ENCODE results near the gene FAM234B. TPM values are rescaled to one million over a fixed set of nuclear protein-coding genes. Genes with fewer than 3 reads are reported as not detected.

Gene FAM234B
- total RNA-seq, 6 donors from 2014 or later: 3.1 to 16.2 (median 8.8) TPM

DNA sequence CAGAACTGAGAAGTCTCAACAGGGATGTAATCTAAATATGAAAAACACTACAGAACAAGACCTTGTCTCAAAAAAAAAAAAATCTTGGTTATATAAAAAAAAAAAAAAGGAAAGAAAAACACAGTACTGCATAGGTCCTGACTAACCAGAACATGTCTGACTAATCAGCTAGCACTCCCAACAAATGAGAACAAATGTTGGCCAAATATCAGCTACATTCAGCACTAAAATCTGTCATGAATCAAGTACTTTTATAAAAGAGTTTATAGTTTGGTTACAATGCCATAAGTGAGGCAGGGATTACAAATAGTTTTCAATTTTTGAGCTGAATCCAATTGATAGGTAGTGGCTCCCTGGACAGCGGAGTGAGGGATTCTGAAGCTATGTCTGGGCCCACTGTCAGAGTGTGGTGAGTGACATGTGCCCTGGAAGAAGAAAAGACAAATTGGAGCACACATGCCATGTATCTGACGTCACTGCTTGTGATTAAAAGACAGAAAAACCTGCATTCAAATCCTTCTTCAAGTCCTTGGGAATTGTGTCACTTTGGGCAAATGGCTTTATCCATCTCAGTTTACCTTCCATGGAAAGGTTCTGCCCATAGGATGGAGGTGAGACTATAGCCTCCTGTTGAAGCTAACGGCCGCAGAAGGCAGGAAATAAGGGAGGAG lies 5.6 kb upstream of the FAM234B start:
- DNase-seq (no peak), ATAC-seq (ENCODE audit: low FRiP score in 2 of 2) (no peak)
- Histone ChIP-seq H3K27me3 (no peaks in the 10 kb centered on the region), H3K9me3 (no peaks in the 10 kb centered on the region), H3K36me3 (no peaks in the 10 kb centered on the region), H3K4me1 (peaks cover 0 to 6% (median under 1%) of the 10 kb centered on the region in 4 donors), H3K27ac (no peak overlapping the region), H3K4me3 (no peak overlapping the region)
- TF ChIP-seq EP300 (IDR thresholded peaks at IDR 0.05) (no peak), POLR2AphosphoS5 (IDR thresholded peaks at IDR 0.05) (no peak), POLR2A (IDR thresholded peaks at IDR 0.05) (no peak)
- TF ChIP-seq, protein P1, sequence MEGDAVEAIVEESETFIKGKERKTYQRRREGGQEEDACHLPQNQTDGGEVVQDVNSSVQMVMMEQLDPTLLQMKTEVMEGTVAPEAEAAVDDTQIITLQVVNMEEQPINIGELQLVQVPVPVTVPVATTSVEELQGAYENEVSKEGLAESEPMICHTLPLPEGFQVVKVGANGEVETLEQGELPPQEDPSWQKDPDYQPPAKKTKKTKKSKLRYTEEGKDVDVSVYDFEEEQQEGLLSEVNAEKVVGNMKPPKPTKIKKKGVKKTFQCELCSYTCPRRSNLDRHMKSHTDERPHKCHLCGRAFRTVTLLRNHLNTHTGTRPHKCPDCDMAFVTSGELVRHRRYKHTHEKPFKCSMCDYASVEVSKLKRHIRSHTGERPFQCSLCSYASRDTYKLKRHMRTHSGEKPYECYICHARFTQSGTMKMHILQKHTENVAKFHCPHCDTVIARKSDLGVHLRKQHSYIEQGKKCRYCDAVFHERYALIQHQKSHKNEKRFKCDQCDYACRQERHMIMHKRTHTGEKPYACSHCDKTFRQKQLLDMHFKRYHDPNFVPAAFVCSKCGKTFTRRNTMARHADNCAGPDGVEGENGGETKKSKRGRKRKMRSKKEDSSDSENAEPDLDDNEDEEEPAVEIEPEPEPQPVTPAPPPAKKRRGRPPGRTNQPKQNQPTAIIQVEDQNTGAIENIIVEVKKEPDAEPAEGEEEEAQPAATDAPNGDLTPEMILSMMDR (IDR thresholded peaks at IDR 0.05): no peak
- 88 to 90% methylated on average over 4 of the region's 4 CpGs for WGBS, 2 donors

DNA sequence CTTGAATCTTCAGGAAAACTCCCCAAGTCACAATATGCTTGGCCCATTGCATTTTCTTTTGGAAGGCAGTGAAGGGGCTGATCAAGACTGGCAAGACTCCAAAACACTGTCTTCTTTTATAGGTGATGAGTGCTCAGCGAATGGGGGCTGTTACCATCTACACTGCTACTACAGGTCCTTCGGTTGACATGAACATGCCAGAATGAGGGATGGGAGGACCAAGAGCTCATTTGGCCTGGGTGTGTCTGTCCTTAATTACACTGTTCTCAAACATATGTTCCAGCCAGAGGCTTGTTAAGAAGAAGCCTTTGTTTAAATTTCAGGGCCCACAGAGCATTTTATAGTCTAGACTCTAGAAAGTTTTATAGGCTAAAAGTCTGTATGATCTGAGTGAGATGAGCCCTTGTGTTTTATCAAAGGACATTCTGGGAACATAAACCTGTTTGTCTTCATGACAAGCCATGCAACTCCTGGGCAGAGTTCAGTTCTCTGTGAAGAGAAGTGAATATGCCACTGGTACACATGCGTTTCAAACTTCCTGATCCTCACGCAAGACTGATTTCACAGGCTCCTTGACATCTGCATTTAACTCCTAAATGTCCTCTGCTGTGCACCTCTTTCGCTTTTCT lies 4.7 kb upstream of the FAM234B start:
- Histone ChIP-seq H3K9me3 (no peaks in the 10 kb centered on the region), H3K36me3 (no peaks in the 10 kb centered on the region), H3K4me3 (no peak overlapping the region), H3K27ac (no peak overlapping the region), H3K27me3 (no peaks in the 10 kb centered on the region), H3K4me1 (peaks cover 0 to 12% (median 4%) of the 10 kb centered on the region in 4 donors)
- WGBS, 2 donors: 49 to 53% methylated on average over 5 of the region's 5 CpGs
- ATAC-seq (ENCODE audit: low FRiP score in 2 of 2) (no peak), DNase-seq (no peak)
- TF ChIP-seq POLR2A (IDR thresholded peaks at IDR 0.05) (no peak), POLR2AphosphoS5 (IDR thresholded peaks at IDR 0.05) (no peak), EP300 (IDR thresholded peaks at IDR 0.05) (no peak)
- TF ChIP-seq, protein P1 (IDR thresholded peaks at IDR 0.05): no peak

DNA sequence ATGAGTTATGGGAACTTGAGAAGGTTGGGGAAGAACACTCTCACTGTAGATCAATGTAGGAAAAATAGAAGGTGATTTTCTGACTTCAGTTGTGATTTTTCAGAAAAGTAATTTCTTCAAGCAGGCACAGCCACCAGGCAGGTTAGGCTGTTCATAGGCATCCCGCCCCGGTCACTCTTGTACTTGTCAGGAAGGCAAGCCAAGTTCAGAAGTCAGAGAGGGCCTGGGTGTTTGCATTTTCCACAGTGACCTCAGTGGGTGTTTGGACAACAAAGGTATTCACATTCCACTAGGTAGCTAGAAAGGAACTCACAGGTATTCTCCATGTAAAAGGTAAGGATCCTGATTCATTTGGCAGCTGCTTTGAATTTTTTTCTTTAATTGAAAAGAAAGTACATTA lies 3.0 kb upstream of the FAM234B start:
- TF ChIP-seq POLR2A (IDR thresholded peaks at IDR 0.05): no peak
- TF ChIP-seq POLR2AphosphoS5 (IDR thresholded peaks at IDR 0.05): no peak
- no peak for TF ChIP-seq EP300 (IDR thresholded peaks at IDR 0.05)
- TF ChIP-seq, protein P1 (IDR thresholded peaks at IDR 0.05): no peak
- WGBS, 2 donors: 63 to 65% methylated on average over 2 of the region's 2 CpGs

DNA sequence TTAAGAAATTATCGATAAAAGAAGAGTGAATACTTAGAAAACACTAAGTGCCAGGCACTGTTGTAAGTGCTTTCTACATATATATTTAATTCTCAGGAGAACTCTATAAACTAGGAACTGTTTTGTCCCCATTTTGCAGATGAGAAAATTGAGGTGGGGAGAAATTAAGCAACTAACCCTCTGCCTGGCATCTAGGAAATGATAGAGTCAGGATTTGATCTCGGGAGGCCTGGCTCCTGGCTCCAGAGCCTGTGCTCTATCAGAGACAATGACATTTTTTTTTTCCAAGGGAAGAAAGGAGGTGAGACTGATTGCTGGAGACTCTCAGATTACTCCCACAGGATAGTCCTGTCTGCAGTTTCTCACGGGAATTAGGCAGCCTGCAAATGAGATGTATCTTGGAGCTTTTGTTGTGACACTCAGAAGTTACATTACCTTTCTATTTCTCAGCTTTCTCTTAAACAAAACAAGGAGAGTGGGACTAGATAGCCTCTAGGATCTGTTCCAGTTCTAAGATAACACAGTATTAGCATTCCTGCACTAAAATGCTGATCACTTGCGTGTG lies 1.4 kb upstream of the FAM234B start:
- no peaks in the 10 kb centered on the region for H3K9me3 ChIP-seq
- TF ChIP-seq POLR2A (IDR thresholded peaks at IDR 0.05) (no peak), EP300 (IDR thresholded peaks at IDR 0.05) (no peak), POLR2AphosphoS5 (IDR thresholded peaks at IDR 0.05) (no peak)
- TF ChIP-seq, protein P1 (IDR thresholded peaks at IDR 0.05): no peak
- H3K4me1 ChIP-seq: peaks cover 7 to 19% (median 9%) of the 10 kb centered on the region in 4 donors
- no peak overlapping the region for H3K27ac ChIP-seq
- no peaks in the 10 kb centered on the region for H3K27me3 ChIP-seq
- H3K4me3 ChIP-seq: no peak overlapping the region
- DNase-seq (no peak), ATAC-seq (ENCODE audit: low FRiP score in 2 of 2) (no peak)
- H3K36me3 ChIP-seq: no peaks in the 10 kb centered on the region
- WGBS, 2 donors: 82 to 85% methylated on average over 3 to 4 of the region's 4 CpGs

More for the DNA sequence above, 3.0 kb upstream of the FAM234B start:
- DNase-seq (peak in 1 of 2 donors; percentile 52), ATAC-seq (ENCODE audit: low FRiP score in 2 of 2) (no peak)
- Histone ChIP-seq H3K4me3 (no peak overlapping the region), H3K4me1 (peaks cover 7 to 19% (median 9%) of the 10 kb centered on the region in 4 donors), H3K27ac (peak overlapping the region in 1 of 4 donors; percentile 35), H3K36me3 (no peaks in the 10 kb centered on the region), H3K27me3 (no peaks in the 10 kb centered on the region), H3K9me3 (no peaks in the 10 kb centered on the region)

All from upper lobe of left lung (tissue), 6 donors.